Peyer's patch (tissue), 4 donors: ENCODE results near the gene FAM72D.
"Not testable (repeated sequence)": the region's sequence is repeated elsewhere in the genome, so short reads cannot be mapped to it uniquely, and the experiment has no call there.

Experiments used
- POLR2A ChIP-seq, 2 donors: fragments of 450-650 bp; IDR thresholded peaks; one replicate each; pipeline ENCODE4 v1.5.1; 2017; ENCODE audit warnings: antibody characterized with exemption in 2 of 2, mild to moderate bottlenecking in 2 of 2, moderate library complexity in 2 of 2
- TF ChIP-seq, protein P1 (sequence below), 6 experiments: fragments of 450-650 bp in 4 of 6; fragments of 200-600 bp in 2 of 6; sonication (generic) in 1 of 6; IDR thresholded peaks; one replicate each; pipeline ENCODE4 v1.5.1; 2017 to 2019; ENCODE audit warnings: antibody characterized with exemption in 6 of 6, mild to moderate bottlenecking in 3 of 6, moderate library complexity in 1 of 6

DNA sequence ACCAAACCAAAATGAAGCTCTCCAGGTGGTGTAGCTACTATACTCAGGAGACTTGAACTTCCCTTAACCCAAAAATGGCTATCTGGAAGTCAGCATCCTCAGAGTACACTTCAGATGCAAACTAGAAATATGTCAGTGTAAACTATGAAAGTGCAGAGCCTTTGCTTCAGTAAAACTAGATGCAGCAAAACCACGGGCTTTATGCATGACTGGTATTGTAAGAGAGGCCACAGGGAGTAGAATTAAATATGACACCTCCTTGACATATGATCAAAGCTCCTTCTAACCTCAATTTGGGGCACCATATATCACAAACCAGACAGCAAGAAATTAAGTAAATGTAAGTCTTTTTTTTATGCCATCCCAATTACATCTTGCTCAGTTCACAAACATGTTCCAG is 48.2 kb upstream of the FAM72D start:
- TF ChIP-seq, protein P1, sequence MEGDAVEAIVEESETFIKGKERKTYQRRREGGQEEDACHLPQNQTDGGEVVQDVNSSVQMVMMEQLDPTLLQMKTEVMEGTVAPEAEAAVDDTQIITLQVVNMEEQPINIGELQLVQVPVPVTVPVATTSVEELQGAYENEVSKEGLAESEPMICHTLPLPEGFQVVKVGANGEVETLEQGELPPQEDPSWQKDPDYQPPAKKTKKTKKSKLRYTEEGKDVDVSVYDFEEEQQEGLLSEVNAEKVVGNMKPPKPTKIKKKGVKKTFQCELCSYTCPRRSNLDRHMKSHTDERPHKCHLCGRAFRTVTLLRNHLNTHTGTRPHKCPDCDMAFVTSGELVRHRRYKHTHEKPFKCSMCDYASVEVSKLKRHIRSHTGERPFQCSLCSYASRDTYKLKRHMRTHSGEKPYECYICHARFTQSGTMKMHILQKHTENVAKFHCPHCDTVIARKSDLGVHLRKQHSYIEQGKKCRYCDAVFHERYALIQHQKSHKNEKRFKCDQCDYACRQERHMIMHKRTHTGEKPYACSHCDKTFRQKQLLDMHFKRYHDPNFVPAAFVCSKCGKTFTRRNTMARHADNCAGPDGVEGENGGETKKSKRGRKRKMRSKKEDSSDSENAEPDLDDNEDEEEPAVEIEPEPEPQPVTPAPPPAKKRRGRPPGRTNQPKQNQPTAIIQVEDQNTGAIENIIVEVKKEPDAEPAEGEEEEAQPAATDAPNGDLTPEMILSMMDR (IDR thresholded peaks at IDR 0.05): not testable (repeated sequence)
- not testable (repeated sequence) for TF ChIP-seq POLR2A (IDR thresholded peaks at IDR 0.05)
